ENCODE data around the gene IMPG2. TPM values are rescaled to one million over a fixed set of nuclear protein-coding genes. Genes with fewer than 3 reads are reported as not detected.

Gene IMPG2
- total RNA-seq, 2 donors from 2014 or later, result 0.23 to 0.28 TPM

DNA sequence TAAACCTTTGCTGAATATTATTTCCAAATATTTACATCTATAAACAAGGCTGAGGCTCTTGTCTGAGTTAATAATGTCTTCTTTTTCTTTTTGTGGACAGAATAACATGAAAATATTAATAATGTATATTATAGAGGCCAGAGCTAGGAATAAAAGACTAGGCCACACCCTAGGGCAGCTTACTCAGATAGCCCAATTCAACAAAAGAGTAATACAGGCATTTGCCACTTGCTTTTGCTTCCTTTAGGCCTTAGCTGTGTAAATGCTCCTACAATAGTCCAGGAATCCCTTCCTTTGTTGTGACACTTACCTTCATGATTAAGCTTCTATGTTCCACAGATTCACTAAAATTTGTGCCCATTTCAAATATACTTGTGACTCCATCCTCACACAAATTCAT is 16.5 kb downstream of the IMPG2 start:
- H3K36me3 ChIP-seq, result no peaks in the 10 kb centered on the region
- TF ChIP-seq POLR2AphosphoS5 (IDR thresholded peaks at IDR 0.05), result no peak
- no peak for TF ChIP-seq POLR2A (IDR thresholded peaks at IDR 0.05)
- TF ChIP-seq CTCF (IDR thresholded peaks at IDR 0.05), result no peak
- intact Hi-C loops (cut with DNase I), result loop anchor here (10.0 kb wide), 1 partner anchor 99 kb away; no protein-coding TSS in a partner anchor
- no peaks in the 10 kb centered on the region for H3K27me3 ChIP-seq (replicated peaks; ENCODE audit: insufficient read depth)
- H3K27ac ChIP-seq, result no peak overlapping the region
- no peak overlapping the region for H3K4me3 ChIP-seq
- H3K9me3 ChIP-seq, result no peaks in the 10 kb centered on the region
- H3K4me1 ChIP-seq (replicated peaks), result no peaks in the 10 kb centered on the region
- DNase-seq (ENCODE audit: low spot score), result no peak

DNA sequence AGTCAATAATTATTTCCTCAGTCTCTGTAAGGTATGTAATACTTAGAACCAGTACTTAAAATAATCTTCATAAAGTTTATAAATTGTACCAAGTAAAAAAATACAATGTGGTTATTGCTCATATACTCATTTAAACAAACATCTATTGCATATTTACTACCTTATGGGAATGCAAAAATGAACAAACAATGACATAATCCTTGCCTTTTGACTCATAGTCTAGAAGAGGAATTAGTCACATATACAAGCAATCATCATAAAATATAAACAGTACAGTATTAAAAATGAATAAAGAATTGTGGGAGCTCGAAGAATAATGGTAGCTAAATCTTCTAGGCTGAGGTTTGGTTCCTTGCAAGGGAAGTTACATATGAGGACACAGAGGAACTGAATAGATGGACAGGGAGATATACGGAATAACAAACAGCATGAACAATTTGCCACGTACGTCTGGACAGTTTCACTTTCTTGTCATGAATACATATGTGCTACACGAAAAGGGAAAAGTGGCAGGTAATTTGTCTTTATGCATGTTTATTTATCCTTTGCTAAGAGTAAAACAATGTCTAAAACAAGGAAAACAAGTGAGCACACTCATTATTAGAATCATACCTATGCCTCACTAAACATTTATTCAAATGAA is 17.2 kb downstream of the IMPG2 start:
- Histone ChIP-seq H3K27ac (no peak overlapping the region), H3K27me3 (replicated peaks; ENCODE audit: insufficient read depth) (no peaks in the 10 kb centered on the region), H3K4me3 (no peak overlapping the region), H3K9me3 (no peaks in the 10 kb centered on the region), H3K4me1 (replicated peaks) (no peaks in the 10 kb centered on the region), H3K36me3 (no peaks in the 10 kb centered on the region)
- intact Hi-C loops (cut with DNase I), result loop anchor here (10.0 kb wide), 1 partner anchor 98 kb away; no protein-coding TSS in a partner anchor
- DNase-seq (ENCODE audit: low spot score), result no peak
- WGBS, result 77% methylated on average over 5 of the region's 5 CpGs
- TF ChIP-seq CTCF (IDR thresholded peaks at IDR 0.05), result no peak
- no peak for TF ChIP-seq POLR2AphosphoS5 (IDR thresholded peaks at IDR 0.05)
- no peak for TF ChIP-seq POLR2A (IDR thresholded peaks at IDR 0.05)

GRCh38 chr3:101300073-101300472 is 20.3 kb downstream of the IMPG2 start:
- H3K4me3 ChIP-seq, result no peak overlapping the region
- TF ChIP-seq CTCF (IDR thresholded peaks at IDR 0.05) (no peak), POLR2A (IDR thresholded peaks at IDR 0.05) (no peak), POLR2AphosphoS5 (IDR thresholded peaks at IDR 0.05) (no peak)
- 95% methylated on average over 5 of the region's 8 CpGs for WGBS
- H3K9me3 ChIP-seq, result no peaks in the 10 kb centered on the region
- intact Hi-C loops (cut with DNase I), result loop anchor here (10.0 kb wide), 1 partner anchor 95 kb away; no protein-coding TSS in a partner anchor
- H3K27me3 ChIP-seq (replicated peaks; ENCODE audit: insufficient read depth), result no peaks in the 10 kb centered on the region
- no peak for DNase-seq (ENCODE audit: low spot score)
- H3K36me3 ChIP-seq, result no peaks in the 10 kb centered on the region
- no peaks in the 10 kb centered on the region for H3K4me1 ChIP-seq (replicated peaks)
- H3K27ac ChIP-seq, result no peak overlapping the region

DNA sequence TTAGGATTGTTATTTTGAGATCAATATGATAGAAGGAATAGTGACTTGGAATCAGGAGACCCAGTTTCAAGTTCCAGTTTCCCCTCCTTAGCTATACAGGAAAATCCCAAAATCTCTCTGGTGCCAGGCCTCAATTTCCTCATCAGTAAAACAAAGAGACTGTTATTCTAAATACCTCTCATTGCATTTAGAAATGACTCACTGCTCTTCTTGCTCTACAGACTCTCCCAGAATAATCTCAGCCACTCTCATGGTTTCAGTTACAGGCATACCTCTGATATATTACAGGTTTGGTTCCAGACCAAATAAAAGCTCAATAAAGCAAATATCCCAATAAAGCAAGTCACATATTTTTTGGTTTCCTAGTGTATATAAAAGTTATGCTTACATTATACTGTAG is 28.3 kb downstream of the IMPG2 start:
- Histone ChIP-seq H3K4me3 (no peak overlapping the region), H3K4me1 (replicated peaks) (no peaks in the 10 kb centered on the region), H3K27ac (no peak overlapping the region), H3K36me3 (no peaks in the 10 kb centered on the region), H3K27me3 (replicated peaks; ENCODE audit: insufficient read depth) (no peaks in the 10 kb centered on the region), H3K9me3 (no peaks in the 10 kb centered on the region)
- intact Hi-C loops (cut with DNase I), result no loop called here
- TF ChIP-seq POLR2AphosphoS5 (IDR thresholded peaks at IDR 0.05), result no peak
- TF ChIP-seq CTCF (IDR thresholded peaks at IDR 0.05), result no peak
- no peak for TF ChIP-seq POLR2A (IDR thresholded peaks at IDR 0.05)
- no peak for DNase-seq (ENCODE audit: low spot score)

- Histone ChIP-seq H3K9me3 (no peaks in the 10 kb centered on the region), H3K27ac (no peak overlapping the region), H3K36me3 (no peaks in the 10 kb centered on the region), H3K4me1 (replicated peaks) (no peaks in the 10 kb centered on the region), H3K27me3 (replicated peaks; ENCODE audit: insufficient read depth) (no peaks in the 10 kb centered on the region), H3K4me3 (no peak overlapping the region)
- 85% methylated on average over 2 of the region's 2 CpGs for WGBS
- DNase-seq (ENCODE audit: low spot score), result no peak
- intact Hi-C loops (cut with DNase I), result no loop called here
- TF ChIP-seq CTCF (IDR thresholded peaks at IDR 0.05), result no peak
- TF ChIP-seq POLR2AphosphoS5 (IDR thresholded peaks at IDR 0.05), result no peak
- no peak for TF ChIP-seq POLR2A (IDR thresholded peaks at IDR 0.05)
Measured at GRCh38 chr3:101288294-101288693, 32.1 kb downstream of the IMPG2 start.

Data from prostate gland (tissue), 2 donors.